ENCODE measurements around the gene CADPS. TPM values are rescaled to one million over a fixed set of nuclear protein-coding genes. Genes with fewer than 3 reads are reported as not detected.

The CADPS gene
- total and polyA plus RNA-seq, 7 donors: 1.6 to 12.5 (median 6.2) TPM; not detected in 1

GRCh38 chr3:62615258-62615849, 259.9 kb downstream of the CADPS start:
- Histone ChIP-seq H3K27me3 (peaks cover 0 to 10% (median 0%) of the 10 kb centered on the region in 3 donors), H3K27ac (no peak overlapping the region), H3K4me3 (no peak overlapping the region), H3K9me3 (no peaks in the 10 kb centered on the region), H3K36me3 (no peaks in the 10 kb centered on the region), H3K4me1 (no peaks in the 10 kb centered on the region)
- DNase-seq: no peak
- intact Hi-C loops (cut with DNase I): no loop called here
- 52 to 54% methylated on average over 5 of the region's 5 CpGs for WGBS, 2 donors
- TF ChIP-seq EP300 (IDR thresholded peaks at IDR 0.05): no peak
- no peak for TF ChIP-seq POLR2AphosphoS5 (IDR thresholded peaks at IDR 0.05)
- TF ChIP-seq, protein P1, sequence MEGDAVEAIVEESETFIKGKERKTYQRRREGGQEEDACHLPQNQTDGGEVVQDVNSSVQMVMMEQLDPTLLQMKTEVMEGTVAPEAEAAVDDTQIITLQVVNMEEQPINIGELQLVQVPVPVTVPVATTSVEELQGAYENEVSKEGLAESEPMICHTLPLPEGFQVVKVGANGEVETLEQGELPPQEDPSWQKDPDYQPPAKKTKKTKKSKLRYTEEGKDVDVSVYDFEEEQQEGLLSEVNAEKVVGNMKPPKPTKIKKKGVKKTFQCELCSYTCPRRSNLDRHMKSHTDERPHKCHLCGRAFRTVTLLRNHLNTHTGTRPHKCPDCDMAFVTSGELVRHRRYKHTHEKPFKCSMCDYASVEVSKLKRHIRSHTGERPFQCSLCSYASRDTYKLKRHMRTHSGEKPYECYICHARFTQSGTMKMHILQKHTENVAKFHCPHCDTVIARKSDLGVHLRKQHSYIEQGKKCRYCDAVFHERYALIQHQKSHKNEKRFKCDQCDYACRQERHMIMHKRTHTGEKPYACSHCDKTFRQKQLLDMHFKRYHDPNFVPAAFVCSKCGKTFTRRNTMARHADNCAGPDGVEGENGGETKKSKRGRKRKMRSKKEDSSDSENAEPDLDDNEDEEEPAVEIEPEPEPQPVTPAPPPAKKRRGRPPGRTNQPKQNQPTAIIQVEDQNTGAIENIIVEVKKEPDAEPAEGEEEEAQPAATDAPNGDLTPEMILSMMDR (IDR thresholded peaks at IDR 0.05): no peak
- no peak for TF ChIP-seq POLR2A (IDR thresholded peaks at IDR 0.05)

- H3K27me3 ChIP-seq: peaks cover 0 to 10% (median 0%) of the 10 kb centered on the region in 3 donors
- 63 to 70% methylated on average over 1 of the region's 1 CpG for WGBS, 2 donors
- no peaks in the 10 kb centered on the region for H3K9me3 ChIP-seq
- DNase-seq: no peak
- no peaks in the 10 kb centered on the region for H3K36me3 ChIP-seq
- no peak overlapping the region for H3K4me3 ChIP-seq
- no peak overlapping the region for H3K27ac ChIP-seq
- no peak for TF ChIP-seq EP300 (IDR thresholded peaks at IDR 0.05)
- TF ChIP-seq POLR2AphosphoS5 (IDR thresholded peaks at IDR 0.05): no peak
- TF ChIP-seq, protein P1 (IDR thresholded peaks at IDR 0.05): no peak
- no peak for TF ChIP-seq POLR2A (IDR thresholded peaks at IDR 0.05)
- no peaks in the 10 kb centered on the region for H3K4me1 ChIP-seq
- intact Hi-C loops (cut with DNase I): no loop called here
Observed at GRCh38 chr3:62614527-62614926, 260.7 kb downstream of the CADPS start.

DNA sequence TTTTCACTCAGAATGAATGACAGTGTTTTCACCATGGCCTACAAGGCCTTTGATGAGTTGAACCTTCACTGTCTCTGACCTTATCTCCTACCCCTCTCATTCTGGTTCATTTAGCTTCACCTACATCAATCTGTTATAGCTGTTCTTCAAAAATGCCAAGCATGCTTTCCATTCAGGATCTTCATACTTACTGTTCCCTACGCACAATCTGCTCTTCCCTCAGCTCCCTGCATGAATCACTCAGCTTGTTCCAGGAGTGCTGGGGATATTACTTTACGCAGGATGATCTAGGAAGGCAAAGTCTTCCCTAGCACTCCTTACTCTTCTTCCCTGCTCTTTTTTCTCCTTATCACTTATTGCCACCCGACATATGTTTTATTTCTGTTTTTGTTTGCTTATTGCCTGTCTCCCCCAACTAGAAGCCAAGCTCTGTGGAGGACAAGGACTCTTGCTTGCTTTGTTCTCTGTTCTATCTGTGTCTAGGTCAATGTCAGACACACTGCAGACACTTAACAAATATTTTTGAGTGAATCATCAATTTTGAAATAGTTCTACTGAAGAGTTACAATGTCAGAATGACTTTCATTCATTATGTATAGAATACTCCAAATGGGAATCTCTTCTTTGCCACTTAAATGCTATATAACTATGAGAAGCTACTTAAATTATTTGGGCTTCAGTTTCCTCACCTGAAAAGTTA, 263.5 kb downstream of the CADPS start:
- Histone ChIP-seq H3K4me1 (no peaks in the 10 kb centered on the region), H3K36me3 (no peaks in the 10 kb centered on the region), H3K4me3 (no peak overlapping the region), H3K27me3 (peaks cover 0 to 10% (median 0%) of the 10 kb centered on the region in 3 donors), H3K27ac (no peak overlapping the region), H3K9me3 (no peaks in the 10 kb centered on the region)
- no peak for DNase-seq
- no peak for TF ChIP-seq POLR2AphosphoS5 (IDR thresholded peaks at IDR 0.05)
- TF ChIP-seq, protein P1 (IDR thresholded peaks at IDR 0.05): no peak
- TF ChIP-seq POLR2A (IDR thresholded peaks at IDR 0.05): no peak
- TF ChIP-seq EP300 (IDR thresholded peaks at IDR 0.05): no peak
- intact Hi-C loops (cut with DNase I): no loop called here
- WGBS, 2 donors: 85 to 93% methylated on average over 3 of the region's 3 CpGs

DNA sequence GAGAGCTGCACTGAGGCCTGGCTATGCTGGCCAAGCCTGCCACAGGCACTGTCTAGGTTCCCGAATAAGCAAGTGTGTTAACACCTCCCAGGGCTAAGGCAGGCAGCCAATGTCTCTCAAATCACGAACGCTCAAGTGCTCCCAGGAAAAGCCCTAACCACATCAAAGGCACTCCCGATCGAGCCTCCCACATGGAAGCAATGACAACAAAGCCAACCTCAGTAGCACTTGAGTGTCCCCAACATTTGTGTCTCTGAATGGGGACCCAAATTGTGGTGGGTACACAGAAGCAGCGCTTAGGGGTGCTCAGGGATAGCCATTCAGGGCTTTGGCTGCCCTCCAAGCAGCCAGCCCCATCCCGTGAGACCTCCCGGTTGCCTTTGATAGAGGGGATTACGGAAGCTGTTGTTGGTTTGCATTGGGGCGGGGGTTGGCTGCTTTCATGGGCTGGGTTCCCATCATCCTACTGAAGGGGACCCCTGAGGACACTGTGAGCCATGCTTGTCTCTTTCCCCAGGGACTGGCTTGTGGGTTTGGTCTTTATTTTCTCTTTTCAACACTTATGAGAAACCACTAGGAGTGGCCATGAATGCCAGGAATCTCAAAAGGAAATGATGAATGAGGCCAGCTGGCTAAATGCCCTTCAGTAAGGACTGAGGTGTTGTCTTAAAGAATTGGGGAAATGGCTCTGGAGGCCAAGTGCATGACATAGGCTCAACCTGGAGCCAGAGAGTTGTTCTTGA, 267.8 kb downstream of the CADPS start:
- 84 to 85% methylated on average over 10 of the region's 10 CpGs for WGBS, 2 donors
- DNase-seq: no peak

More for the DNA sequence above, 267.8 kb downstream of the CADPS start:
- intact Hi-C loops (cut with DNase I): no loop called here
- Histone ChIP-seq H3K4me3 (no peak overlapping the region), H3K4me1 (no peaks in the 10 kb centered on the region), H3K9me3 (no peaks in the 10 kb centered on the region), H3K27ac (no peak overlapping the region), H3K27me3 (no peaks in the 10 kb centered on the region), H3K36me3 (no peaks in the 10 kb centered on the region)
- TF ChIP-seq POLR2A (IDR thresholded peaks at IDR 0.05) (no peak), POLR2AphosphoS5 (IDR thresholded peaks at IDR 0.05) (no peak), EP300 (IDR thresholded peaks at IDR 0.05) (no peak)
- TF ChIP-seq, protein P1 (IDR thresholded peaks at IDR 0.05): no peak

Measured in sigmoid colon (tissue), 7 donors.